Endothelial cell of hepatic sinusoid (primary cell): ENCODE results near the gene NPEPPS.

Source experiments
- in situ Hi-C: cut with HindIII; loops from 2 replicates; pipeline ENCODE4 v1.10.0; 2017; ENCODE audit warnings: low sequenced_read_pairs

NPEPPS gene

DNA sequence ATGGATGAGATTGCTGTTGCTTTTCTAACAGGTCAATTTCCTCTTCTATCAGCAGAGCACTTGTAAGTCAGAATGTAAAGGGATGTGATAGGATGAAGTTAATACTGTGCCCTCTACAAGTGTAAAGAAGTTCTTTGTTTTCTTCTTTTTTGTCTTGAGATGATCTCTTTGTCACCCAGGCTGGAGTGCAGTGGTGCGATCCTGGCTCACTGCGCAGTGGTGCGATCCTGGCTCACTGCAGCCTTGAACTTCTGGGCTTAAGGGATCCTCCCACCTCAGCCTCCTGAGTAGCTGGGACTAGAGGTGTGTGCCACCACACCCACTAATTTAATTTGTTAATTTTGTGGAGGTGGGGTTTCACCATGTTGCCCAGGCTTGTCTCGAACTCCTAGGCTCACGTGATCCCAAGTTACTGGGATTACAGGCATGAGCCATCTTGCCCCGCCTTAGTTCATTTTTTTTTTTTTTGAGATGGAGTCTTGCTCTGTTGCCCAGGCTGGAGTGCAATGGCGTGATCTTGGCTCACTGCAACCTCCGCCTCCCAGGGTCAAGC is 97.2 kb downstream of the NPEPPS start:
- in situ Hi-C loops, result no loop called here

DNA sequence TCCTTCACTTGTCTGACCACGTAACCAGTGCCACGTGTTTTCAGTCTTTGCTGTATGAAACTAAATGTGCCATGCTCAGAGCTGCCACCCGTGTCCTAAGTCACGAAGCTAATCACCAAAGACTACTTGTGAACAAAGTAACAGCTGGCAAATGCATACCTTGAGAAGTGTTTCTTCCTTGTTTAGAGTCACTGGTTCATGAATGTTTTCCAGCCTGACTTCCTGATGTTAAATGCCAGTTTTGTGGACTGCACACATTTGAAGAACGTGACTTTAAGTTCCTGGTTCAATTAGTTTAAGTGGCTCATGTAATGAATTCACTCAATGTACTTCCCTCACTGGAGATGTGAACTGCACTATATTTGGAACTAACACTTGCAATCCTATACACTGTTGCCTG is 98.9 kb downstream of the NPEPPS start:
- in situ Hi-C loops, result no loop called here

DNA sequence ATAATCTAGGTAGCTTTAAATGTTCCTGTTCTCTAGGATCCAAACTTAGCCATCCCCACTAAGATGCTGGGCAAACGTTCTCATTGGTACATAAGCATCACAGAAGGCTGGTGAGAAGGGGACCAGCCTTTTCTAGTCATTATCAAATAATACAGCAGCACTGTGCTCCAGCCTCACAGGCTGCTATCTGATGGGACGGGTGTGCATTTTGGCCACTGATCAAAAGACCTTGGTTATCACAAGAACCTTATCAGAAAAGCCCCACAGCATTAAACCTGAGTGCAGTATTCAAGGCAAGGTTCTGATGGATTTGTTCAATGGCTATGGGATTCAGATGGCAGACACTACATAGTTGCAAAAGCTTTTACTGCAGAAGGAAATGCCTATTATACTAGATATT is 99.7 kb downstream of the NPEPPS start:
- in situ Hi-C loops, result no loop called here

DNA sequence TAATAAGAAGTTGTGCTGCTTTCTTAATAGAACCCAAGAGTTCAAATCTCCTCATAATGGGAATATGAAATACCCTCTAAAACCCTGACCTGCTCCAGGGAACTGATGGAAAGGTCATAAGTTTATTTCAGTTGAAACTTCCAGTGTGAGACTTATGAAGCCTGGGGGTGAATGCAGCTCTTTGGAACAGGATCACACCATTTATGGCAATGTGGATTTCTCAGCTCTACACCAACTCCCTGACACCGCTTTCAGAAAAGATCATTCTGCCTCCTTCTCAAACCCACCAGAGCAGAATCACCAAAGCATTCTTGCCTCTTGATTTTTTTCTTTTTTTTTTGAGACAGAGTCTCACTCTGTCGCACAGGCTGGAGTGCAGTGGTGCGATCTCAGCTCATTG is 102.1 kb downstream of the NPEPPS start:
- in situ Hi-C loops, result no loop called here

DNA sequence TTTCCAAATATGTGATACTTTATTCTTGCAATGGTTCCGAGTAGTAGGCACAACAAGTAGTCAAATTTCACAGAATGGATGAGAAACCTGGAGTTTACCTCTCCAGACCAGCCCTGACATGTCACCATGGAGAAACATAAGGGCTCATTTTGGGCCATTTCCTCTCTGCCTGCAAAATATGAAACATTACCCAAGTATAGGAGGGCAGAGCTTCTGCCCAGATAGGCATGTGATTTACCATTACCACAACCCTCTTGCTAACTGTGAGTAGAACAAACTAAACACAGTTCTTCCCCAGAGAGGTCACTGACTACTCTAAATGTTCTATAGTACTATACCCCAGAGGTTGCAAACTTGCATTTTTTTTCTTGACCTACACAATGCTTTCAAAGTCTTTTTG is 103.1 kb downstream of the NPEPPS start:
- in situ Hi-C loops, result no loop called here

DNA sequence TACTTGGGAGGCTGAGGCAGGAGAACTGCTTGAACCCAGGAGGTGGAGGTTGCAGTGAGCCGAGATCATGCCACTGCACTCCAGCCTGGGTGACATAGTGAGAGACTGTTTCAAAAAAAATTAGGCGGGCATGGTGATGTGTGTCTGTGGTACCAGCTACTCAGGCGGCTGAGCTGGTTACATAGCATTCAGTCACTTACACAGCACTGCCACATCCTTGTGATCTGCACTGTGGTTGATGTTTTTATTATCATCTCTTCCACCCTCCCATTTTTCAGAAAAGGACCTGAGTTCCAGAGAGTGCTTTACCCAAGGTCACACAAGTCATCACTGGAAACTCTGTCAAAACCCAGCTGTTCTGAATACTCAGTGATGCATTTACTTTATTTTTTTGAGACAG is 104.0 kb downstream of the NPEPPS start:
- in situ Hi-C loops, result no loop called here

DNA sequence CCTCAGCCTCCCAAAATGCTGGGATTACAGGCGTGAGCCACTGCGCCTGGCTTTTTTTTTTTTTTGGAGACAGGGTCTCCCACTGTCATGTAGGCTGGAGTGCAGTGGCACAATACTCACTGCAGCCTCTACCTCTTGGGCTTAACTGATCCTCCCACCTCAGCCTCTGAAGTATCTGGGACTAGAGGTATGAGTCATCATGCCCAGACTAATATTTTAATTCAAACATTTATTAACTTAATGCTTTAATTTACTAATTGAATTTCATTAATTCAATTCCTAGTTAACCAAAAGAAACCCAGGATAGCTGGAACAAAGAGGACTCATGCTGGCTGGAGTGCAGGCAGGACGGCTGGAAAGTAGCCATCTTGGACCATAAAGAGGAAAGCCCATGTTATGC is 104.8 kb downstream of the NPEPPS start:
- in situ Hi-C loops, result no loop called here

DNA sequence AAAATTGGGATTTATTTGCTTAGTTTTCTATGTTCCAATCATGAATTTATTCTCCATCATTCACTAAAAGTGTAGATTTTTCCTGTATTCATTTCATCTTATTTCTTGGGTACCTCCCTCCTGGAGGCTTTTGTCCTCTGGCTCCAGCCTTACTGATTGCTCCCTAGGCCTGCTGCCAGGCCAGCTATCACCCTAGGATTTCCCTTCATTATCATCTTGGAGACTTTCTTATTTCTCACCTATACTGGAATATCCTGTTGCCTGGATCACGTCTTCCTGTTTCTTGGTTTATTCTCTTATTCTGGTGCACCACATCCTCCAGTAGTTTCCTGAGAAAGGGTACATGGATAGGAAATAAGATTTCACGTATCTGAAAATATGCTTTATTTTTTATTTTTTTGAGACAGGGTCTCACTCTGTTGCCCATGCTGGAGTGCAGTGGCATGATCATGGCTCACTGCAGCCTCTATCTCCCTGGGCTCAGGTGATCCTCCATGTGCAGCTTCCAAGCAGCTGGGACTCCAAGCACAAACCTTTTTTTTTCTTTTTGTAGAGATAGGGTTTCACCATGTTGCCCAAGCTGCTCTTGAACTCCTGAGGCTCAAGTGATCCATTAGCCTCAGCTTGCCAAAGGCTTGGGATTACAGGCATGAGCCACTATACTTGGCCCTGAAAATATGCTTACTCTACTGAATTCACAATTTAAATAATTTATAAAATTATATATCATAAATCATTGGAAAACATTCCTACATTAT is 105.5 kb downstream of the NPEPPS start:
- in situ Hi-C loops, result no loop called here

DNA sequence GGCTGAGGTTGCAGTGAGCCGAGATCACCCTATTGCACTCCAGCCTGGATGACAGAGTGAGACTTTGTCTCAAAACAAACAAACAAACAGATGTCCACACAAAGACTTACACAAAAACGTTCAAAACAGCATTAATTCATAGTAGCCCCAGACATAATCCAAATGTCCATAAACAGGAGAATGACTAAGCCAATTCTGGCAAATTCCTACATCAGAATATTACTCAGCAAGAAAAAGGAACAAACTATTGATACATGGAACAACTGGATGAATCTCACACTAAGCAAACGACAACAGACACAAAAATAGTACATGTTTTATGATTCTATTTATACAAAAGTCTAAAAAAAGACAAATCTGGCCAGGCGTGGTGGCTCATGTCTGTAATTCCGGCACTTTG is 108.0 kb downstream of the NPEPPS start:
- in situ Hi-C loops, result no loop called here

DNA sequence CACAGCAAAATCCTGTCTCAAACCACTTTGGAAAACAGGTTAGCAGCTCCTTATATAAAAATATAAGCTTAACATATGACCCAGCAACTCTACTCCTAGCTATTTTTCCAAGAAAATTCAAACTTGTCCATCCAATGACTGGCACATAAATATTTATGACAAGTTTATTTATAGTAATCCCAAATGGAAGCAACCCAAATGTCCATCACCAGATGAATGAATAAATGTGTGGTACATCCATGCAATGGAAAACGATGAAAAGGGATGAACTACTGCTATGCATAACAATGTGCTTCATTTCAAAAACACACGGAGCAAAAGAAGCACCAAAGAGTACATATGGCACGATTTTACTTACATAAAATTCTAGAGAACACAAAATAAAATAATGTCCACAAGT is 109.2 kb downstream of the NPEPPS start:
- in situ Hi-C loops, result no loop called here

DNA sequence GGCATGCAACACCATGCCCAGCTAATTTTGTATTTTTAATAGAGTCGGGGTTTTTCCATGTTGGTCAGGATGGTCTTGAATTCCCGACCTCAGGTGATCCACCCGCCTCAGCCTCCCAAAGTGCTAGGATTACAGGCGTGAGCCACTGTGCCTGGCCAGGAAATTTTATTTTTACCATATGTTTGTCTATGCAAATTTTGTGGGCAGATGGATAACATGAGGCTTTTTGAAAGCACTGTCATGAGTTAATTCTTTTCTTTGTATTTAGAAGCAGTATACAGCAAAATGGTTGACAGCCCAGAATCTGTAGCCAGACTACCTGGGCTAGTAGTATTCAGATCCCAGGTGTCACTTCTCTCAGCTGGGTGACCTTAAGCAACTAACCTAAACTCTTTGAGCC is 110.3 kb downstream of the NPEPPS start:
- in situ Hi-C loops, result no loop called here

DNA sequence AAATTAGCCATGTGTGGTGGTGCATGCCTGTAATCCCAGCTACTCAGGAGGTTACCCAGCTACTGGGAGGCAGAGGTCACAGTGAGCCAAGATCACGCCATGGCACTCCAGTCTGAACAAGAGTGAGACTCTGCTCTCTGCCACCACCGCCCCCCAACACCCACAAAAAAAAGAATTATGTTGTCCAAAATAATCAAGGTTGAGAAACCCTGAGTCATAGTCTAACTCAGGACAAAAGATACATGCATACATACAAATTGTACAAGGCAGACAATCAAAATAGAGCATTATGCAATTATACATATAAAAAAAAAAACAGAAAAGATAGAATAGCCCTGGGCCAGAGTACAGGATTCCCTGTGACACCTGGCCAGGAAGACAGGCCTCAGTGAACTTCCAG is 112.2 kb downstream of the NPEPPS start:
- in situ Hi-C loops, result no loop called here

DNA sequence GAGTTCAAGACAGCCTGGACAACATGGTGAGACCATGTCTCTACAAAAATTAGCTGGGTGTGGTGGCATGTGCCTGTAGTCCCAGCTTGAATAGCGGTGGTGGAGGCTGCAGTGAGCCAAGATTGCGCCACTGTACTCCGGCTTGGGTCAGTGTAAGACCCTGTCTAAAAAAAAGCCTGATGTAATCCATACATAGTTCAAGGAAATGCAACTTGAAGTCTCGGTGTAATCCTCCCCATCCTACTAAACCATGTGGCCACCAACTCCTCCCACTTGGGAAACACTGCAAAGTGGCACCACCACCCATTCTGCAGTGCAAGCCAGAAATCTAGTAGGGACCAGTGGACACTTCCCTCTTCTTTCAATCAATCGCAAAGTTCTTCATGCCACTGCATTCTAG is 113.4 kb downstream of the NPEPPS start:
- in situ Hi-C loops, result no loop called here

DNA sequence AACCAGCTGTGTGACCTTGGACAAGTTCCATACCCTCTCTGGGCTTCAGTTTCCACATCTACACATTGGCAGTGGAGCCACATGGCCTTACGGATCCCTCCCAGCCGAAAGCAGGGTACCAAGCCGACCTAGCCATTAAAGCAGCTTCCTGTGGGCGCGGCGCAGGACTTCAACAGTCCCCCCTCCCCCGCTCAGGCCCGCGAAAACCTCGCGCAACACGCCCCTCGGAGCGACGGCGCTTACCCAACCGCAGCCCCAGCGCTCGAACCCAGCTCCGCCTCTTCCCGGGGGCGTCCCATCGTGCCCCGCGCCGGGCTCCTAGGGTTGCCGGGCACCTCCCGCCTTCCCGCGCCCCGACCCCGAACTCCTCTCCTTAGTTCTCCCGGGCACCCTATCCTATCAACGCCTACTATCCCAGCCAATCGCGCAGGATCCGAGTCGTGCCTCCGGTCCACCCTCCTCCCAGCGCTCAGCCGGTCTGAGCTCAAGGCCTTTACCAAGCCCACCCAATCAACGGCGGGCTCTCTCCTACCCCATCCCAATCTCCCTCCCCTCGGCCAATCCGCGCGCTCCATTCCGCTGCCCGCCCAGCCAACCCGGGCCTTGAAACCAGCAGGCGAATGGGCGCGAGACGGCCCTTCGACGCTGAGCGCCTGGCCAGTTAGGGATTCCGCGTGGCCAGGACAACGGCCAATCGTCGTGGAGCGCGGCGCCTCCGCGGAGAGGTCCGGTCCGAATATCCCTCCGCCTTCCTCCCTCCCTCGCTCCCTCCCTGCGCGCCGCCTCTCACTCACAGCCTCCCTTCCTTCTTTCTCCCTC is 118.5 kb downstream of the NPEPPS start, which contains the start of gene KPNB1:
Gene KPNB1 (plus strand): TSS at position 767 of the 819 bp plus-strand sequence. CDS start 326 bp downstream, outside the sequence.
- in situ Hi-C loops, result no loop called here

DNA sequence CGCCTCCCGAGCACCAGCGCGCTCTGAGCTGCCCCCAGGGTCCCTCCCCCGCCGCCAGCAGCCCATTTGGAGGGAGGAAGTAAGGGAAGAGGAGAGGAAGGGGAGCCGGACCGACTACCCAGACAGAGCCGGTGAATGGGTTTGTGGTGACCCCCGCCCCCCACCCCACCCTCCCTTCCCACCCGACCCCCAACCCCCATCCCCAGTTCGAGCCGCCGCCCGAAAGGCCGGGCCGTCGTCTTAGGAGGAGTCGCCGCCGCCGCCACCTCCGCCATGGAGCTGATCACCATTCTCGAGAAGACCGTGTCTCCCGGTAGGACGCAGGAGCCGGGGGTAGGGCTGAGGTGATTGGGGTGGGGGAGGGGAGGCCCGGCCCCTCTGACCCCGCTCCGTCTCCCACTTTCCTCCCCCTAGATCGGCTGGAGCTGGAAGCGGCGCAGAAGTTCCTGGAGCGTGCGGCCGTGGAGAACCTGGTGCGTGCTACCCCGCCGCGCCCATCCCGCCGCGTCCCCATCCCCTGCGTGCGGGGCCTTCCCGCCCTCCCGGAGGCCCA is 119.1 kb downstream of the NPEPPS start:
- in situ Hi-C loops, result no loop called here

DNA sequence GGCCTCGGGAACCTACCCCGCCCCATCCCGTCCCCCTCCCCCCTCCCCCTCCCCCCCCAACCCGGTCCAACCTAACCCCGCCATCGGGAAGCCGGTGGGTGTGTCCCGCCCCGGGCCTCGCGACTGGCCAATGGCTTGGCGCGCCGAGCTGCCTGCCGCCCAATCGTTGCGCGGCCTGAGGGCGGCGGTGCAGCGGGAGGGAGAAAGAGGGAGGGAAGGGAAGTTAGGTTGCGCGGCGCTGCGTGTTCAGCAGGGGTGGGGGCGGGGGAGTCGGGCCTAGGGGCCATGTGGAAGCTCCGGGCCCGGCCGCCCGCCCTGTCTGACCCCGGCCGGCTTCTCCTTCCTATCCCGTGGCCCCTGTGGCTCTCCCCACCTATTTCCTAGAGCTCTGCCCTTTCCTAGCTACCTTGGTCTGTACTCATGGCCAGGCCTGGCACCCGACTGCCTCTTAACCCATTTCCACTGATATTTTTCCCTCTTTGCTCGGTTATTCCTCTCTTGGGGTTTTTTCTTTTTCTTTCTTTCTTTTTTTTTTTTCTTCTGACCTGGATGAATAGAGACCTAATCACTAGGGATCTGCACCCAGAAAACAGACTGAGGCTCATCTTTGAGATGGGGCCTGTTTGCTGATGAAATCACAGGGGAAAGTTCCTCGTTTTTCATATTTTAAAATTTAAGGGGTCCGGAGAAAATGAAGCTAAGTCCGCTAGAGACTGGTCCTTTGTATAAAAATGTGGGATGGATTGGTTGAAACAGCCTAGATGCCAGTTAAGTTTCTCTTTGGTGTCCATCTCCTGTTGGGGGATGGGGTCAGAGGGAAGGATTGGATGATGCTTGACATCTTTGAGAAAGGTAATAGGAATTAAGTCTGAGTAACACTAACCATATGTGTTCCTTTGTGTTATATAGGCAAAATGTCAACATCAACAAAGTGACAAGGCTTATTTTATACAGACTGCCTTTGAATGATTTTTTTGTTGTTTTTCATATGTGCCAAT is 119.9 kb downstream of the NPEPPS start:
- in situ Hi-C loops, result no loop called here

DNA sequence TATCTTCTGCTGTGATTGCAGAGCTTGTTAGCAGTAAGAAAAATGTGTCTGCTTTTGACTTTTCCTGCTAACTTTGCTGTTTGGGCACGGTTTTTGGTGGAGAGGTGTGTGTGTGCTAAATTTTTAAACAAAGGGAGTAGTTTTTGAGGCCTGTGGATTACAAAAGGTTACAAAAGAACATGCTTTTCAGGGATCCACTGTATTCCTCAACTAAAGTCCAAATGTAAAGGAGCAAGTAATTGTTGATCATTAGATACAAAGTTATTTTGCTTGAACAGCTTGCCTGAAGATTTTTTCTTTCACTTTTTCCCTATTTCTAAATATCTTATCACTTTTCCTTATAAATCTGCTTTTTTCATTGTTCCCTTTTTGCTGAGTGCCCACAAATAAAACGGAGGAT is 120.8 kb downstream of the NPEPPS start:
- in situ Hi-C loops, result no loop called here

DNA sequence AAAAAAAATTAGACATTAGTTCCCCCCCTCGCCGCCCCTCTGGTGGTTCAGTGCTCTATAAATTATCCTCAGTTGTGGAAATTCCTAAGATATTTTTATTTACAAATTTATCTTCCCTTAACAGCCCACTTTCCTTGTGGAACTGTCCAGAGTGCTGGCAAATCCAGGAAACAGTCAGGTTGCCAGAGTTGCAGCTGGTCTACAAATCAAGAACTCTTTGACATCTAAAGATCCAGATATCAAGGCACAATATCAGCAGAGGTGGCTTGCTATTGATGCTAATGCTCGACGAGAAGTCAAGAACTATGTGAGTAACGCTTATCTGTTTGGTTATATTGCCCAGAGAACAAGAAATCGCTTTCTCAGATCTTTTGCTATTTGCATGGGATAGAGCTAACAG is 121.7 kb downstream of the NPEPPS start:
- in situ Hi-C loops, result no loop called here

DNA sequence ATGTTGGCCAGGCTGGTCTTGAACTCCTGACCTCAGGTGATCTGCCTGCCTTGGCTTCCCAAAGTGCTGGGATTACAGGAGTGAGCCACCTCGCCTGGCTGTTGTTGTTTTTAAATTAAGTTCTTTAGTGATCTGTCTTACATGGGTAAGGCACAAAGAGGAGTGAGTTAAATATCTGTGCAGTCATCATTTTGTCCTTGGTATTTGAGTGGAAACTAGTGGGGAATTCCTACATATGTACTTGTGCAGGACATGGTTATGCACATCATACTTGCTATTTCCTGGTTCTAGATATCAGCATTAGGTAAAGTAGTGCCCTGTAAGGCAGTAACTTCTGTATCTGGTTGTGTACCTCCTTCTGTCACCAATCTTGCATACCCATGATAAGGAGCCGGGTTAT is 122.5 kb downstream of the NPEPPS start:
- in situ Hi-C loops, result no loop called here

DNA sequence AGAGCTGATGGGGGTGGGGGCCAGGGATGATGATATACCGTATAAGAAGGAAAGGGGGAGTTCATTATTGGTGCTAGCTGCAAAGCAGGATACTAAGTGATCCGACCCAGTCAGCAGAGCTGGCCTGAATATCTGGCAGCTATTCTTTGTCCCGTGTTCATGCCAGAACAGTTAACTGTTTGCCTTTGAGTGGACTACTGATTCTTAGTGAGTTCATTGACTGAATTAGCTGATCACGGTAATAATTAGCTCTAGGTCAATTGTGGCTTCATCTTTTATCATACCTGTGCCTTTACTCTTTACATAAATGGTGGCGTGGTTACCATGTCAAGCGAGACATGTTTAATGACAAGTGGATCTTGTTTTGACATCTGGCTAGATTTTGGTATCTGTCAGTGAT is 124.1 kb downstream of the NPEPPS start:
- in situ Hi-C loops, result no loop called here
